ENCODE measurements around the gene EXOC3L2. TPM values are rescaled to one million over a fixed set of nuclear protein-coding genes. Genes with fewer than 3 reads are reported as not detected.
"Not testable (repeated sequence)": the region's sequence is repeated elsewhere in the genome, so short reads cannot be mapped to it uniquely, and the experiment has no call there.

Gene EXOC3L2
- total RNA-seq, result 0.31 TPM

DNA sequence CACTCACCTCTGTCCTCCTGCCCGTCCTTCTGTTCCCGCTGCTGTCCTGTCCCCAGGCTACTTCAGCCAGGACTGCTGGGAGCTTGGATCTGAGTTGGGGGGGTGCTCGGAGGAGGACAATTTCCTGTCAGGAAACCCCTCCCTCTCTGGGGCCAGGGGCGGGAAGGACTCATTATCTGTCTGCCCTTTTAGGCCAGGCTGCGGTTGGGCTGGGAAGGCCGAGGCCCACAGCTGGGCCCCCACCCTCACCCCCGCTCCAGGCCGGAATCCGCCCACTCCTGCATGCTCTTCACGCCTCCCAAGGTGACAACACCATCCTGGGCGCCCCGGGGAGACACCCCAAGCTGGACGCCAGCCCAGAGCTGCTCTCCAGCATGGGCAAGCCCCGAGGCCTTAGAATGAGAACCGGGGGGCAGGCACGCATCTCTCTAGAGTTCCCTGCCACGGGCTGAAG is at the start of gene EXOC3L2:
Gene EXOC3L2 (minus strand): TSS at position 74 of the 454 bp plus-strand sequence. CDS start 6,362 bp downstream, outside the sequence.
- H3K9me3 ChIP-seq (ENCODE audit: low read depth, low read length), result no peaks in the 10 kb centered on the region
- no peaks in the 10 kb centered on the region for H3K27me3 ChIP-seq (ENCODE audit: insufficient read depth, low read length)
- H3K4me1 ChIP-seq (ENCODE audit: insufficient read depth, low read length), result peaks cover 11% of the 10 kb centered on the region
- no peak within 1 kb of the TSS for H3K4me3 ChIP-seq (ENCODE audit: low read length)

DNA sequence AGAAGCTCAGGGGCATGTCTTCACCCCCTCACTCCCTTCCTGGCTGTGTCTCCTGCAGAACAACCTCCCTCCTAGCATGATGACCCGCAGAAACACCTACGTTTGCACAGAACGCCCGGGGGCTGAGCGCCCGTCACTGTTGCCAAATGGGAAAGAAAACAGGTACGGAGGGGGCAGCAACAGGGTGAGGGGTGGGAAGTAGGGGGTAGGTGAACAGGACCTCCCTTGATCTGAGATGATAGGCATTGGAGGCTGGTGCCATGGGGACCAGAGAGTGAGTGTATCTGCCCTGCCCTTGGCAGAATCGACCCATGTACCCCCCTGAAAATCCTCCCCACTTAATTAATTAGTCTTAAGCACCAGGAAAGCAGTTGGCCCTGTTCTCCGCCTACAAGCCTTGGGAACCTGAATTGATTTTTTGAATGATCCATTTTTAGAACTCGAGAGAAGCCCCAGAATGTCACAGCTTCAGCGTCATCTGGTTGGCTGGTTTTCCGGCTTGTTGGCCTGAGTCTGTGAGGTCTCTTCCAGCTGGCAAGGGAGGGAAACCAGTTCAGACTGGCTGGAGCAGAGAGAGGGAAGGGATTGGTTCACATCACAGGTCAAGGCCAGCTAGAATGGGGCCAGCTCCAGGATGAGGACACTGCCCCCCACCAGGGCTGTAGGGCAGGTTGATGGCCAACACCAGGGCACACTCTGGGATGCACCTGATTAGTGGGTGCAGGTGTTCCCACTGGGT is 49.3 kb upstream of the EXOC3L2 start:
- H3K4me1 ChIP-seq (ENCODE audit: insufficient read depth, low read length), result peaks cover 7% of the 10 kb centered on the region
- H3K27me3 ChIP-seq (ENCODE audit: insufficient read depth, low read length), result no peaks in the 10 kb centered on the region
- no peaks in the 10 kb centered on the region for H3K9me3 ChIP-seq (ENCODE audit: low read depth, low read length)
- no peak overlapping the region for H3K4me3 ChIP-seq (ENCODE audit: low read length)

DNA sequence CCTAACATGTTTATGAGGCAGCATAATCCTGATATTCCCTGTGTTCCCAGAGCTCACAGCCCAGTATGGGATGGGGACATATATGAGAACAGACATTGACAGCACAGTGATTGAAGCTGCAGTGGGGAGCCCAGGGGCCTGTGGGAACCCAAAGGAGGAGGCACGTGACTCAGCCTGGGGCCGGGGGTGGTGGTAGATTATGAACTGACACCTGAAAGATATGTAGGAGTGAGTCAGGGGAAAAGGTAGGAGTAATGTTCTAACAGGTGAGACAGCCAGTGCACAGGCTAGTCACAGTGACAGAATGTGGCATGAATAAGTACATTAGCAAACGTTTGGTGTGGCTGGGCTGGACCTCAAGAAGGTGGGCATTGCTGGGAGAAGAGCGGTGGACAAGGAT is 48.5 kb upstream of the EXOC3L2 start:
- Histone ChIP-seq H3K9me3 (ENCODE audit: low read depth, low read length) (no peaks in the 10 kb centered on the region), H3K27me3 (ENCODE audit: insufficient read depth, low read length) (no peaks in the 10 kb centered on the region), H3K4me1 (ENCODE audit: insufficient read depth, low read length) (peaks cover 7% of the 10 kb centered on the region), H3K4me3 (ENCODE audit: low read length) (no peak overlapping the region)

DNA sequence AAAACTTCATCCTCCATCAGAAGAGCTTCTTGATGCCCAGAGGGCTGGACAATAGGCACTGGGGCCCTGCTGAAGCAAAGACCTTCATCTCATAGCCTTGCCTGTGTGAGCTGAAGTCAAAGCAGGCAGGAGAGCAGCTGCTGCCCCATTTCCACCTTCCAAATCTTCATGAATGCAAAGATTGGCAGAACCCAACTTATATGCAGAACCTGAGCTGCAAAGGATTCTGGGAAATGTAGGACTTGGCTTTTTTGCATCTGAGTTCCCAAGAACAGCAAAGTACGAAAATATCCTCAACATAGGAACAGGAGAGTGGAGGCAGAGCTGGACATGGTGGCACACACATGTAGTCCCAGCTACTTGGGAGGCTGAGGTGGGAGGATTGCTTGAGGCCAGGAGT is 46.6 kb upstream of the EXOC3L2 start:
- H3K4me3 ChIP-seq (ENCODE audit: low read length), result no peak overlapping the region
- H3K4me1 ChIP-seq (ENCODE audit: insufficient read depth, low read length), result peaks cover 7% of the 10 kb centered on the region
- no peaks in the 10 kb centered on the region for H3K9me3 ChIP-seq (ENCODE audit: low read depth, low read length)
- H3K27me3 ChIP-seq (ENCODE audit: insufficient read depth, low read length), result no peaks in the 10 kb centered on the region

DNA sequence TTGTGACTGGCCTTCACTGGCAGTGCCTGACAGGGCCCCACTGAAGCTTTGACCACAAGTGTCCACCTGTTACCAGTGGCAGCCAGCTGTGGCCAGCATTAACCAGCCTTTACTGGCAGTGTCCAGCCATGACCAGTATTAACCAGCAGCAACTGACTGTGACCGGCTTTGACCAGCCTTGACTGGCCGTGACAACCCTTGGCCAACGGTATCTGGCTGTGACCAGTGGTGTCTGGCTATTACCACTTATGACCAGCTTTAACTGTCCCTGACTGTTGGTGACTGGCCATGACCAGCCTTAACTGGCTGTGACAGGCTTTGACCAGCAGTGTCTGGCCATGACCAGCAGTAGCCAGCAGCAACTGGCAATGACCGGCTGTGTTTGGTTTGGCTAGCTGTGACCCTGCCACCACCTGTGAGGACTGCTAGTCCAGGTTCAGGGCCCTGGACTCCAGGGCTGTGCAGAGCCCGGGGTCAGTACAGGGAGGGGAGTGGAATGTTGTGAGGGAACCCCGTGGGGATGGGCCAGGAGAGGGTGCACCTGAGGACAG is 45.2 kb upstream of the EXOC3L2 start:
- H3K4me1 ChIP-seq (ENCODE audit: insufficient read depth, low read length), result no peaks in the 10 kb centered on the region
- no peak overlapping the region for H3K4me3 ChIP-seq (ENCODE audit: low read length)
- H3K9me3 ChIP-seq (ENCODE audit: low read depth, low read length), result no peaks in the 10 kb centered on the region
- H3K27me3 ChIP-seq (ENCODE audit: insufficient read depth, low read length), result no peaks in the 10 kb centered on the region

DNA sequence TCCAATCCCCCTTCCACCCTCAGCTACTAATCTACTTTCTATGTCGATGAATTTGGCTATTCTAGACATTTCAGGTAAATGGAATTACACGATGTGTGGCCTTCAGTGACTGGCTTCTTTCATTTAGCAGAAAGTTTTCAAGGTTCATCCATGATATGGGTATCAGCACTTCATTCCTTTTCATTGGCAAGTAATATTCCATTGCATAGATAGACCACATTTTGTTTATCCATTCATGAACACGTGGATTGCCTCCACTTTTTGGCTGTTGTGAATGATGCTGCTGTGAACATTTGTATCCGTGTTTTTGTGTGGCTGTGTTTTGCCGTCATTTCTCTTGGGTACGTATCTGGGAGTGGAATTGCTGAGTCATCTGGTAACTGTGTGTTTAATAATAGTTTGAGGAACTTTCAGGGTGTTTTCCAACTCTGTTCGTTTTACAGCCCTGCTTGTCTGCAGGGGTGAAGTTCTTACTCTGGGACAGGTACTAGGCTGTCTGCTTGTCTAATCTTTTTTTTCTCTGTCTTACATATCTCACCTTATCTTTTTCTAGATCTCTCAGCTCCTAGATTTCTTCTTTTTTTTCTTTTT is 38.3 kb upstream of the EXOC3L2 start:
- no peak overlapping the region for H3K4me3 ChIP-seq (ENCODE audit: low read length)
- H3K4me1 ChIP-seq (ENCODE audit: insufficient read depth, low read length), result peaks cover 16% of the 10 kb centered on the region
- H3K9me3 ChIP-seq (ENCODE audit: low read depth, low read length), result no peaks in the 10 kb centered on the region
- no peaks in the 10 kb centered on the region for H3K27me3 ChIP-seq (ENCODE audit: insufficient read depth, low read length)

DNA sequence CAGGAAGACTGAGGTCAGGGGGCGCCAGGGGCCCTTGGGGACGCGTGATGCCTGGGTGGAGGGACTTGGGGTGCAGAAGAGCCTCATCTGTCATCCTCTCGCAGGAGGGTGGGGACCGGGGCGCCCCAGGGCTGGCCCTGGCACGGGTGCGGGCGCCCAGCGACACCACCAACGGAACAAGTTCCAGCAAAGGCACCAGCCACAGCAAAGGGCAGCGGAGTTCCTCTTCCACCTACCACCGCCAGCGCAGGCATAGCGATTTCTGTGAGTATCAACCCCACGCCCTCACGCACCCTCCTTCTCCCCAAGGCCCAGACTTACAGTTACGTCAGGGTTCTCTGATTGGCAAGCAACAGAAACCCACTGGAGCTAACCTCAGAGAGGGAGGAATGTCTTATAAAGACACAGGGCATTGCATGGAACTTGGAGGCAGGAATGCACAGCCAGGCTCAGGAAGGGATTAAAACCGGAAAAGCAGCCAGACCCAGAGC is 35.3 kb upstream of the EXOC3L2 start:
- H3K4me1 ChIP-seq (ENCODE audit: insufficient read depth, low read length), result peaks cover 16% of the 10 kb centered on the region
- H3K4me3 ChIP-seq (ENCODE audit: low read length), result no peak overlapping the region
- no peaks in the 10 kb centered on the region for H3K27me3 ChIP-seq (ENCODE audit: insufficient read depth, low read length)
- no peaks in the 10 kb centered on the region for H3K9me3 ChIP-seq (ENCODE audit: low read depth, low read length)

DNA sequence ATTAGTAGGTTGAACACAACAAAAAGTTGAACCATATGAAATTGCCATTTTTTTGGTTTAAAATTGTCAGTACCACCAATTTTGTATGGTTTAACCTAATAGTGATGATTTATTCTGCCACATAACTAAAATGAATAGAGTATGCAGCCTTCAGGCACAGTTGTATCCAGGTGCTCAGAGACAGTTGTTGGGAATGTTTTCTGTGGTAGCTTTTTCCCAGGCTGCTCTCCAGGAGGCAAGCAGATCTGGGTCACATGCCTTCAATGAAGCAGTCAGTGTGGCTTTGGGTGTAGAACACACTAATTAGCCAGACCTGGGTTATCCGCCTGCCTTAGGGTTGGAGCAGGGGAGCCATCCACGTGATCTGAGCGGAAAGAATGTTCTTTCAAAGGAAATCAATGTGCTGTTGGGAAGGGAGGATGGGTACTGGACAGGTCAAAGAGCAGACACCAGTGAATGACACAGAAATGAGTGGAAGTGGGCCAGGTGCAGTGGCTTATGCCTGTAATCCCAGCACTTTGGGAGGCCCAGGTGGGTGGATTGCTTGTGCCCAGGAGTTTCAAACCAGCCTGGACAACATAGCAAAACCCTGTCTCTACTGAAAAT is 34.5 kb upstream of the EXOC3L2 start:
- Histone ChIP-seq H3K27me3 (ENCODE audit: insufficient read depth, low read length) (no peaks in the 10 kb centered on the region), H3K4me1 (ENCODE audit: insufficient read depth, low read length) (peaks cover 16% of the 10 kb centered on the region), H3K9me3 (ENCODE audit: low read depth, low read length) (no peaks in the 10 kb centered on the region), H3K4me3 (ENCODE audit: low read length) (no peak overlapping the region)

DNA sequence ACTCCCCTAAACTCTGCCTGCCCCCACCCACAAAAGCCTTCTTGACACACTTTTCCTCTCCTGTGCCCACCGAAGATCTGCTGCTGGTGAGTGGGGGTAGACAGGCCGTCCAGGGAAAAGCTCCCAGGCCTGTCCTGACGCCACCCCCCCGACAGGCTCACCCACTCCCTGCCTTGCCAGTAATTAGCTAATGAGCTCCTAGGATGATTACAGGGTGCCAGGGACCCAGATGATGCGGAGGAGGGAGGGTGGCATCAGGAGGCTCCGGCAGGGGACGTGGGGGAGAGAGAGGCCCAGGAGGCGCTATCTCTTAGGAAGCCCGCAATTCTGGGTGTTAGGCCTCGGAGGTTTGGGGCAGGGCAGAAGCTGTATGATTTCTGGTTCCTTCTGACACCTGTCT is 32.9 kb upstream of the EXOC3L2 start:
- no peaks in the 10 kb centered on the region for H3K27me3 ChIP-seq (ENCODE audit: insufficient read depth, low read length)
- peaks cover 5% of the 10 kb centered on the region for H3K4me1 ChIP-seq (ENCODE audit: insufficient read depth, low read length)
- H3K4me3 ChIP-seq (ENCODE audit: low read length), result no peak overlapping the region
- no peaks in the 10 kb centered on the region for H3K9me3 ChIP-seq (ENCODE audit: low read depth, low read length)

DNA sequence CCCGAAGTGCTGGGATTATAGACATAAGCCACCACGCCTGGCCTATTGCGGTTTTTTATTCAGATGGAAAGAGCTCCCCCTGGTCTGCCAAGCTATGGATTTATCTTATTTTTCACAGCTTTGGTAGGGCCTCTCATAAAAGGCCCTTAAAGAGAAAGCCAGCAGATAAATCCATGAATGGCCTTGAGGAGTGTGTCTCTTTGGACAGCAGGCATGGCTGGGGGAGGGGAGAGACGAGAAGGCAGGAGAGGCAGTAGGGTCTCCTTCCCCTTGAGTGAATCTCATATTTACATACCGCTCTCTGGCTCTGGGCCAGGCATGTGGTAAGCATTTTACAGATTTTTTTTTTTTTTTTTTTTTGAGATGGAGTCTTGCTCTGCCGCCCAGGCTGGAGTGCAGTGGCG is 31.1 kb upstream of the EXOC3L2 start:
- H3K9me3 ChIP-seq (ENCODE audit: low read depth, low read length), result no peaks in the 10 kb centered on the region
- H3K4me1 ChIP-seq (ENCODE audit: insufficient read depth, low read length), result no peaks in the 10 kb centered on the region

DNA sequence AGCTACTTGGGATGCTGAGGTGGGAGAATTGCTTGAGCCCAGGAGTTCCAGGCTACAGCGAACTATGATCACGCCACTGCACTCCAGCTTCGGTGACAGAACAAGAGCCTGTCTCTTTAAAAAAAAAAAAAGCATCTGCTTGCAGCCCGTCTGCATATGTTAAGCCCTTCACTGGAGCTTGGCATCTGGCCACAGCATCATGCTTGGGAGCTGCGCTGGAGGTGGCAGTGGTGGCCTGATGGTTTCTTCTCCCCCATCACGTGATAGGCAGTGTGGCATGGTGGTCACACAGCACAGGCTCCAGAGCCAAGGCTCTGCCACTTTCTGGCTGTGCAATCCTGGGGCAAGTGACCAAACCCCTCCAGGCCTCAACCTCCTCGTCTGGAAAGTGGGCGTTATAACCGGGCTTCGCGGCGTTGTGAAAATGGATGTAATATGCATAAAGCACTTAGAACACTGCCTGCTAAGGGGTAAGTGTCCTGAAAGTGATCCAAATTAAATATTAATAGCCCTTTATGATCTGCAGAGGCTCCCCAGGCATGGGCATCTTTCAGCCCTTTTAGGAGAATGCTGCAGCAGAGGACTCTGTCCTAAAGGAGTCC is 30.3 kb upstream of the EXOC3L2 start:
- H3K9me3 ChIP-seq (ENCODE audit: low read depth, low read length), result no peaks in the 10 kb centered on the region
- H3K4me1 ChIP-seq (ENCODE audit: insufficient read depth, low read length), result no peaks in the 10 kb centered on the region
- H3K4me3 ChIP-seq (ENCODE audit: low read length), result no peak overlapping the region
- no peaks in the 10 kb centered on the region for H3K27me3 ChIP-seq (ENCODE audit: insufficient read depth, low read length)

More for the DNA sequence above, 31.1 kb upstream of the EXOC3L2 start:
- H3K4me3 ChIP-seq (ENCODE audit: low read length), result no peak overlapping the region
- H3K27me3 ChIP-seq (ENCODE audit: insufficient read depth, low read length), result no peaks in the 10 kb centered on the region

DNA sequence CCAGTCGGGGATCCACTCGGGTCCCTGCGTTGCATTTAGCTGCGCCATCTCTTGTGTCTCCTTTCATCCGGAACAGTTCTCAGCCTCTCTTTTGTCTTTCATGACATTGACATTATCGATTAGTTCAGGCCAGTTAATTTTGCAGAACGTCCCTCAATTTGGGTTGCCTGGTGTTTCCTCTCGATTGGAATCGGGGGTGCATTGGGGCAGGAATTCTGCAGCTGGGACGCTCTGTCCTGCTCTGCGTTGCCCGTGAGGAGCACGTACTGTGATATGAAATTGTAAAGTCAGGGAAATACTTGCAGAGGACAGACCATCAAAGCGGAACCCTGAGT is 28.3 kb upstream of the EXOC3L2 start:
- Histone ChIP-seq H3K4me3 (ENCODE audit: low read length) (no peak overlapping the region), H3K4me1 (ENCODE audit: insufficient read depth, low read length) (no peaks in the 10 kb centered on the region), H3K27me3 (ENCODE audit: insufficient read depth, low read length) (no peaks in the 10 kb centered on the region), H3K9me3 (ENCODE audit: low read depth, low read length) (no peaks in the 10 kb centered on the region)

DNA sequence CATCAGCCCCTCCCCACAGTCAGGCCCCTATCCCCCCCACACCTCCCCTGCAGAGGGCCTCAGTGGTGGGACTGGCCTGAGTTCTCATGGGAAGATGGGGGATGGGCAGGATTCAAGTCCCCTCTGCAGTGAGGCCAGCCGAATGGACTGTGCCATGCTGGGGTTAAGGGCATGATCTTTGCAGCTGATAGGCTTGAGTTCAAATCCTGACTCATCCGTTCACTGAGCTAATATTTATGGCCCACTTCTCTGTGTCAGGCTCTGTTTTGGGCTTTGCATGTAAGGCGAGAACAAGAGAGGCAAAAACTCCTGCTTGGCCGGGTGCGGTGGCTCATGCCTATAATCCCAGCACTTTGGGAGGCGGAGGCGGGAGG is 26.5 kb upstream of the EXOC3L2 start:
- H3K4me3 ChIP-seq (ENCODE audit: low read length), result no peak overlapping the region
- no peaks in the 10 kb centered on the region for H3K4me1 ChIP-seq (ENCODE audit: insufficient read depth, low read length)
- no peaks in the 10 kb centered on the region for H3K27me3 ChIP-seq (ENCODE audit: insufficient read depth, low read length)
- H3K9me3 ChIP-seq (ENCODE audit: low read depth, low read length), result no peaks in the 10 kb centered on the region

DNA sequence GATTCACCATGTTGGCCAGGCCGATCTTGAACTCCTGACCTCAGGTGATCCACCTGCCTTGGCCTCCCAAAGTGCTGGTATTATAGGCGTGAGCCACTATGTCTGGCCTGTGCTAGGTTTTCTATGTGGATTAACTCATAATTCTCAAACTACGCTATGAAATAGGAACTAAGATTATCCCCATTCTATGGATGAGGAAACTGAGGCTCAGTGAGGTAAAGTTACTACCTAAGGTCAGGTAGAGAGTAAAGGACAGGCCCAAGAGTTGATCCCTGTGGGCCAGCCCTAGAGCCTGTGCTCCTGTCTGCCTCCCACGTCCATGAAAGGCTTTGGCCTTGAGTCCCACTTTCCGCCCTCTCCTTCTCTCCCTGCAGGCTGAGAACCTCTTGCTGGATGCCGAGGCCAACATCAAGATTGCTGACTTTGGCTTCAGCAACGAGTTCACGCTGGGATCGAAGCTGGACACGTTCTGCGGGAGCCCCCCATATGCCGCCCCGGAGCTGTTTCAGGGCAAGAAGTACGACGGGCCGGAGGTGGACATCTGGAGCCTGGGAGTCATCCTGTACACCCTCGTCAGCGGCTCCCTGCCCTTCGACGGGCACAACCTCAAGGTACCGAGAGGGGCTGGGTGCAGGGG is 26.0 kb upstream of the EXOC3L2 start:
- H3K4me1 ChIP-seq (ENCODE audit: insufficient read depth, low read length), result no peaks in the 10 kb centered on the region
- H3K4me3 ChIP-seq (ENCODE audit: low read length), result no peak overlapping the region
- H3K27me3 ChIP-seq (ENCODE audit: insufficient read depth, low read length), result no peaks in the 10 kb centered on the region
- no peaks in the 10 kb centered on the region for H3K9me3 ChIP-seq (ENCODE audit: low read depth, low read length)

DNA sequence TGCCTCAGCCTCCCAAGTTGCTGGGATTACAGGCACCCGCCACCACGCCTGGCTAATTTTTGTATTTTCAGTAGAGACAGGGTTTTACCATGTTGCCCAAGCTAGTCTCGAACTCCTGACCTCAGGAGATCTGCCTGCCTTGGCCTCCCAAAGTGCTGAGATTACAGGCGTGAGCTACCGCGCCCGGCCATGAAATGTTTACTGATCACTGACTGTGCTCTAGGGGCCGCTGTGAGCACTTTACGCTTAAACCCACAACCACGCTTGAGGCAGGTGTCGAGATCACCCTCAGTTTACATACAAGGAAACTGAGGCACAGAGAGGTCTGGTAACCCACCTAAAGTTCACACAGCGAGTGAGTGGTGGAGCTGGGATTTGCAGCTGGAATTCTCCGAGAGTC is 24.7 kb upstream of the EXOC3L2 start:
- not testable (repeated sequence) for H3K27me3 ChIP-seq (ENCODE audit: insufficient read depth, low read length); H3K4me1 ChIP-seq (ENCODE audit: insufficient read depth, low read length); H3K9me3 ChIP-seq (ENCODE audit: low read depth, low read length); H3K4me3 ChIP-seq (ENCODE audit: low read length)

All from mononuclear cell (primary cell).